Parathyroid adenoma (tissue), 2 donors: ENCODE measurements around the gene AGA.

Experiments used
- H2AFZ ChIP-seq: fragments of 300-600 bp; sonication (generic); one replicate; pipeline ENCODE4 v1.7.0; 2017; ENCODE audit warnings: antibody characterized with exemption, mild to moderate bottlenecking
- H3K27ac ChIP-seq: fragments of 300-600 bp; sonication (generic); one replicate; pipeline ENCODE4 v1.7.0; 2017
- H3K27me3 ChIP-seq: fragments of 300-600 bp; sonication (generic); one replicate; pipeline ENCODE4 v1.7.0; 2017; ENCODE audit warnings: low read length; ENCODE audit not compliant: control insufficient read depth, insufficient read depth
- H3K36me3 ChIP-seq: fragments of 300-600 bp; sonication (generic); one replicate; pipeline ENCODE4 v1.7.0; 2017; ENCODE audit warnings: low read length; ENCODE audit not compliant: control insufficient read depth, insufficient read depth
- H3K4me1 ChIP-seq: fragments of 300-600 bp; sonication (generic); one replicate; pipeline ENCODE4 v1.7.0; 2017; ENCODE audit warnings: control low read depth
- H3K4me2 ChIP-seq: fragments of 300-600 bp; sonication (generic); one replicate; pipeline ENCODE4 v1.7.0; 2017; ENCODE audit warnings: low read length
- H3K4me3 ChIP-seq: fragments of 300-600 bp; sonication (generic); one replicate; pipeline ENCODE4 v1.7.0; 2017; ENCODE audit warnings: low read depth, low read length
- H3K79me2 ChIP-seq: fragments of 300-600 bp; sonication (generic); one replicate; pipeline ENCODE4 v1.7.0; 2017; ENCODE audit warnings: control low read depth
- H3K9ac ChIP-seq: fragments of 300-600 bp; sonication (generic); one replicate; pipeline ENCODE4 v1.7.0; 2017; ENCODE audit warnings: mild to moderate bottlenecking
- H3K9me3 ChIP-seq: fragments of 300-600 bp; sonication (generic); one replicate; pipeline ENCODE4 v1.7.0; 2017; ENCODE audit warnings: low read length; ENCODE audit not compliant: control insufficient read depth
- CTCF ChIP-seq: fragments of 300-600 bp; sonication (generic); IDR thresholded peaks from one replicate; pipeline ENCODE4 v1.7.0; 2017; ENCODE audit warnings: antibody characterized with exemption, mild to moderate bottlenecking
- donor health status: primary hyperparathyroidism.

AGA gene

GRCh38 chr4:177441803-177442622 lies at the start of gene AGA:
AGA (minus strand) TSS chr4:177442437; CDS start chr4:177442375, 62 bp downstream.
- peak within 1 kb of the TSS; percentile 75 for H3K27ac ChIP-seq
- H3K36me3 ChIP-seq = no peaks in the 10 kb centered on the region
- H3K4me3 ChIP-seq = peak within 1 kb of the TSS; percentile 75
- peaks cover 2% of the 10 kb centered on the region for H3K4me1 ChIP-seq
- H3K9me3 ChIP-seq = no peaks in the 10 kb centered on the region
- TF ChIP-seq CTCF = no peak
- H2AFZ ChIP-seq = peak within 1 kb of the TSS; percentile 94
- H3K27me3 ChIP-seq = no peaks in the 10 kb centered on the region
- H3K4me2 ChIP-seq = peak within 1 kb of the TSS; percentile 69
- H3K79me2 ChIP-seq = no peaks in the 10 kb centered on the region
- no peak within 1 kb of the TSS for H3K9ac ChIP-seq

- H3K9me3 ChIP-seq = no peaks in the 10 kb centered on the region
- TF ChIP-seq CTCF = no peak
These were observed 49.8 kb upstream of the AGA start for GRCh38 chr4:177492022-177492421.

GRCh38 chr4:177490769-177491168 lies 48.5 kb upstream of the AGA start:
- Histone ChIP-seq H3K9ac (no peak overlapping the region), H3K27me3 (no peaks in the 10 kb centered on the region), H3K36me3 (no peaks in the 10 kb centered on the region), H3K9me3 (no peaks in the 10 kb centered on the region), H3K79me2 (no peaks in the 10 kb centered on the region), H3K27ac (no peak overlapping the region), H3K4me1 (no peaks in the 10 kb centered on the region), H3K4me3 (no peak overlapping the region), H2AFZ (no peak overlapping the region), H3K4me2 (no peak overlapping the region)
- no peak for TF ChIP-seq CTCF

More at GRCh38 chr4:177492022-177492421, 49.8 kb upstream of the AGA start:
- no peaks in the 10 kb centered on the region for H3K36me3 ChIP-seq
- no peak overlapping the region for H3K4me3 ChIP-seq
- no peak overlapping the region for H3K9ac ChIP-seq
- no peak overlapping the region for H3K4me2 ChIP-seq
- no peaks in the 10 kb centered on the region for H3K79me2 ChIP-seq
- H3K27ac ChIP-seq = no peak overlapping the region
- H2AFZ ChIP-seq = no peak overlapping the region
- no peaks in the 10 kb centered on the region for H3K4me1 ChIP-seq
- H3K27me3 ChIP-seq = no peaks in the 10 kb centered on the region

GRCh38 chr4:177489471-177490246 lies 47.4 kb upstream of the AGA start:
- H3K79me2 ChIP-seq = no peaks in the 10 kb centered on the region

More at GRCh38 chr4:177489471-177490246, 47.4 kb upstream of the AGA start:
- Histone ChIP-seq H3K27me3 (no peaks in the 10 kb centered on the region), H2AFZ (no peak overlapping the region), H3K36me3 (no peaks in the 10 kb centered on the region), H3K4me1 (no peaks in the 10 kb centered on the region), H3K4me2 (no peak overlapping the region), H3K4me3 (no peak overlapping the region), H3K27ac (no peak overlapping the region), H3K9ac (no peak overlapping the region), H3K9me3 (no peaks in the 10 kb centered on the region)
- TF ChIP-seq CTCF = no peak
